Natural killer cell (primary cell): ENCODE data around the gene TPSB2. TPM values are rescaled to one million over a fixed set of nuclear protein-coding genes. Genes with fewer than 3 reads are reported as not detected.

Source experiments
- ATAC-seq, 3 donors: fragments of 150-1000 bp in 2 of 3; fragments of 200-7000 bp in 1 of 3; cut with Tn5 transposase; 1 replicate in 1 of 3; 2 replicates in 2 of 3; pipeline ENCODE4 v1.10.0; 2021; ENCODE audit warnings: mild to moderate bottlenecking in 2 of 3, moderate library complexity in 2 of 3
- DNase-seq, 2 donors: peaks; one replicate each; pipeline versions ENCODE4 v3.0.0 to v3.0.0-alpha.2; 2013 to 2021; ENCODE audit warnings: mixed read lengths in 1 of 2
- H3K27ac ChIP-seq: one replicate; pipeline ENCODE4 v1.5.1; 2013; ENCODE audit warnings: mild to moderate bottlenecking, low read length
- H3K27me3 ChIP-seq: one replicate; pipeline ENCODE4 v1.6.1; 2013; ENCODE audit warnings: low read length; ENCODE audit not compliant: control insufficient read depth, insufficient read depth
- H3K36me3 ChIP-seq: one replicate; pipeline ENCODE4 v1.6.1; 2013; ENCODE audit warnings: low read length; ENCODE audit not compliant: control insufficient read depth, insufficient read depth
- H3K4me1 ChIP-seq: one replicate; pipeline ENCODE4 v1.6.1; 2013; ENCODE audit warnings: low read length; ENCODE audit not compliant: control insufficient read depth, insufficient read depth
- H3K4me3 ChIP-seq: one replicate; pipeline ENCODE4 v1.5.1; 2013; ENCODE audit warnings: low read length
- H3K9me3 ChIP-seq: one replicate; pipeline ENCODE4 v1.6.1; 2013; ENCODE audit warnings: low read length; ENCODE audit not compliant: control insufficient read depth, insufficient read depth
- H3K27ac Mint-ChIP-seq, 2 donors: one replicate each; pipeline ENCODE4 v1.8.0; 2022; ENCODE audit warnings: mild to moderate bottlenecking in 2 of 2, mixed read lengths in 2 of 2, moderate library complexity in 1 of 2
- H3K27me3 Mint-ChIP-seq, 2 donors: one replicate each; pipeline ENCODE4 v1.8.0; 2022; ENCODE audit warnings: low read depth in 2 of 2, mixed read lengths in 2 of 2
- H3K36me3 Mint-ChIP-seq: one replicate; pipeline ENCODE4 v1.8.0; 2022; ENCODE audit warnings: mixed read lengths
- H3K4me1 Mint-ChIP-seq, 2 donors: one replicate each; pipeline ENCODE4 v1.8.0; 2022; ENCODE audit warnings: mixed read lengths in 2 of 2
- H3K4me3 Mint-ChIP-seq: one replicate; pipeline ENCODE4 v1.8.0; 2022; ENCODE audit warnings: mild to moderate bottlenecking, moderate library complexity, mixed read lengths
- H3K9me3 Mint-ChIP-seq, 2 donors: one replicate each; pipeline ENCODE4 v1.8.0; 2022; ENCODE audit warnings: mixed read lengths in 2 of 2
- CTCF ChIP-seq: fragments of 200-600 bp; IDR thresholded peaks from one replicate; pipeline ENCODE4 v1.8.0; 2022; ENCODE audit warnings: antibody characterized with exemption
- WGBS: methylation state at CpG from one replicate; pipeline ENCODE4 v1.1.7; 2013; ENCODE audit warnings: missing lambda C conversion rate; ENCODE audit not compliant: insufficient coverage; 5-methylcytosine and 5-hydroxymethylcytosine counted together
- intact Hi-C: fragments of 100-400 bp; cut with micrococcal nuclease; formaldehyde crosslinking; loops from one replicate; pipeline ENCODE4 v1.14.2; 2022
- total RNA-seq, 4 donors: library from RNA; stranded (reverse); fragments of 120-200 nt in 1 of 4; gene quantifications; one replicate each; pipeline versions ENCODE4 v1.2.3 to v1.2.4, GENCODE V29; 2013 to 2022

TPSB2 gene
- total RNA-seq, 3 donors from 2014 or later (not counting 1 experiment from before 2014, with no cell fraction given), result 12.6 TPM; not detected in 2

GRCh38 chr16:1194665-1195392, 35.2 kb downstream of the TPSB2 start:
- H3K4me1 Mint-ChIP-seq, result no peaks in the 10 kb centered on the region
- 34% methylated on average over 61 of the region's 61 CpGs for WGBS
- no peak overlapping the region for H3K4me3 Mint-ChIP-seq
- Histone ChIP-seq H3K4me3 (no peak overlapping the region), H3K4me1 (no peaks in the 10 kb centered on the region), H3K9me3 (no peaks in the 10 kb centered on the region), H3K27ac (no peak overlapping the region), H3K36me3 (no peaks in the 10 kb centered on the region), H3K27me3 (no peaks in the 10 kb centered on the region)
- ATAC-seq (no peak), DNase-seq (peak in 1 of 2 donors; percentile 46)
- intact Hi-C loops, result no loop called here
- peak; percentile 48 for TF ChIP-seq CTCF
- H3K9me3 Mint-ChIP-seq, result peaks cover 0 to 2% of the 10 kb centered on the region in 2 donors
- no peak overlapping the region for H3K27ac Mint-ChIP-seq
- peaks cover 0 to 3% of the 10 kb centered on the region in 2 donors for H3K27me3 Mint-ChIP-seq
- no peaks in the 10 kb centered on the region for H3K36me3 Mint-ChIP-seq

DNA sequence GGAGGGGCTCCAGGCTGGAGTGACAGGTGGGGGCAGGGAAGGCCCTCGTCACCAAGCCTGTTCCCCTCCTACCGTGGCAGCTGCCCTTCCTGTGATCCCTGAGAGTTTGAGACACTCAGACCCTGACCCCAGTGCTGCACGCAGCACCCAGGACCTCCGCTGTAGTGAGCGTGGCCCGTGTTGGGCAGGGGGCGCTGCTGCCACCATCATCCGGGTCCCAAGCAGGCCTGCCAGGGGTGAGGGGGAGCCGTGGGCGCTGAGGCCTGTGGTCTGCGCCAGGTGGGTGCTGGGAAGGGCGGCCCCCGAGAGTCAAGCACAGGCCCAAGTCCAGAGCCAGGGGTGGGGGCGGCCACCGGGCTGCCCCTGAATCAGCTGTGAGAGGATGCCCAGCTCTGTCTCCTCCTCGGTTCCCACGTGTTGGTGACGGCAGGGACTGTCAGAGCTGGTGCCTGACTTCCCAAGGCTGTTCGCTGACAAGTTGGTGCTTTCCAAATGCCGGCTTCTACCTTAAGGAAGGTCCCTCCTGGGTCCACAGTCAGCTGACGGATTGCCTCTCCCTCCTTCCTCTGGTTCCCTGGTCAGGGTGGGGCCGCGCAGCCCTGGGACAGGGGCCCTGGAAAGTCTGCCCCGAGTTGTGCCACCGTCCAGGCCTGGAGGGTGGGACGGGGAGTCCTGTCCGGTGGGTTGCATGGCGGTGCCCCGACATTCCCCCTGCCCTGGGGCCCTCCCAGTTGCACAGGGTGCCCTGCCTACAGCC, 36.0 kb downstream of the TPSB2 start:
- Histone ChIP-seq H3K4me1 (no peaks in the 10 kb centered on the region), H3K9me3 (no peaks in the 10 kb centered on the region), H3K36me3 (no peaks in the 10 kb centered on the region), H3K4me3 (no peak overlapping the region), H3K27ac (no peak overlapping the region), H3K27me3 (no peaks in the 10 kb centered on the region)
- Mint-ChIP-seq H3K36me3 (no peaks in the 10 kb centered on the region), H3K4me1 (no peaks in the 10 kb centered on the region), H3K27ac (no peak overlapping the region), H3K27me3 (peaks cover 0 to 3% of the 10 kb centered on the region in 2 donors), H3K9me3 (no peaks in the 10 kb centered on the region), H3K4me3 (no peak overlapping the region)
- intact Hi-C loops, result no loop called here
- 73% methylated on average over 29 of the region's 29 CpGs for WGBS
- no peak for TF ChIP-seq CTCF
- DNase-seq (no peak), ATAC-seq (no peak)

DNA sequence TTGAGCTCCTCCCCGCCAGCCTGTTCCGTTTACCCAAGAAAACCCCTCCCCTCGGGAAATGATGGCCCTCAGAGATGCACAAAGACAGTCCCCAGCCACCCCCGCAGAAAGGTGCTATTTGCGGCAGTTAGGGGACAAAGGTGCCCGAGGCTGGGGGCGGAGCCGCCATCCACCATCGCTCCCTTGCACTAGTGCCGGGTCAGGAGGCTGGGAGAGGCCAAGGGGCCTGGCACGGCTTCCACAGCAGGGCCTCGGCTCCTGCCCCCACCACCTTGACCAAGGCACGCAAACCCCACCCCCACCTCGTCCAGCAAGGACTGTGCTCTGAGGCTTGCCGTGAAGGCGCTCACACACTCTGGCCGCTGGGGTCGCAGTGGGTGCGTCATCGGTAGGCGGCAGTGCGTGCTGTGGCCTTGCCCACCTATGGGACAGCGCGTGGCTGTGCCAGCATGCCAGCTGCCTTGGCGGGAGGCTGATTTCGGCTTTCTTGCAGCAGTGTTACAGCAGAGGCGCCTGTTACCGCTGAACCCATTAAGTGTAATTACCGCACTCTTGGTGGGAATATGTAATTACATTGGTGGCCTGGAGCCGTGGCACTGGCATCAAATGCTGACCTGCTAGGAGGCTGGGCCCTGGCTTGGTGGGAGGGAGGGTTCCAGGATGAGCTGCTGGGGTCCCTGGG, 36.7 kb downstream of the TPSB2 start:
- H3K4me3 Mint-ChIP-seq, result no peak overlapping the region
- Histone ChIP-seq H3K4me3 (no peak overlapping the region), H3K27ac (no peak overlapping the region), H3K27me3 (no peaks in the 10 kb centered on the region), H3K4me1 (no peaks in the 10 kb centered on the region), H3K9me3 (no peaks in the 10 kb centered on the region), H3K36me3 (no peaks in the 10 kb centered on the region)
- DNase-seq, result no peak
- intact Hi-C loops, result no loop called here
- no peaks in the 10 kb centered on the region for H3K36me3 Mint-ChIP-seq
- no peak overlapping the region for H3K27ac Mint-ChIP-seq
- TF ChIP-seq CTCF, result no peak
- no peak for ATAC-seq
- no peaks in the 10 kb centered on the region for H3K9me3 Mint-ChIP-seq
- H3K27me3 Mint-ChIP-seq, result peaks cover 0 to 3% of the 10 kb centered on the region in 2 donors
- WGBS, result 74% methylated on average over 30 of the region's 30 CpGs
- H3K4me1 Mint-ChIP-seq, result no peaks in the 10 kb centered on the region
